Activated CD4-positive, alpha-beta T cell treated with anti-CD3 and anti-CD28 coated beads for 1 hour (primary cell): ENCODE data around the gene MORF4L1.
"Not testable (repeated sequence)": the region's sequence is repeated elsewhere in the genome, so short reads cannot be mapped to it uniquely, and the experiment has no call there.

Experiments used
- DNase-seq: peaks from one replicate; pipeline ENCODE4 v3.0.0-alpha.2; 2020

MORF4L1 gene

DNA sequence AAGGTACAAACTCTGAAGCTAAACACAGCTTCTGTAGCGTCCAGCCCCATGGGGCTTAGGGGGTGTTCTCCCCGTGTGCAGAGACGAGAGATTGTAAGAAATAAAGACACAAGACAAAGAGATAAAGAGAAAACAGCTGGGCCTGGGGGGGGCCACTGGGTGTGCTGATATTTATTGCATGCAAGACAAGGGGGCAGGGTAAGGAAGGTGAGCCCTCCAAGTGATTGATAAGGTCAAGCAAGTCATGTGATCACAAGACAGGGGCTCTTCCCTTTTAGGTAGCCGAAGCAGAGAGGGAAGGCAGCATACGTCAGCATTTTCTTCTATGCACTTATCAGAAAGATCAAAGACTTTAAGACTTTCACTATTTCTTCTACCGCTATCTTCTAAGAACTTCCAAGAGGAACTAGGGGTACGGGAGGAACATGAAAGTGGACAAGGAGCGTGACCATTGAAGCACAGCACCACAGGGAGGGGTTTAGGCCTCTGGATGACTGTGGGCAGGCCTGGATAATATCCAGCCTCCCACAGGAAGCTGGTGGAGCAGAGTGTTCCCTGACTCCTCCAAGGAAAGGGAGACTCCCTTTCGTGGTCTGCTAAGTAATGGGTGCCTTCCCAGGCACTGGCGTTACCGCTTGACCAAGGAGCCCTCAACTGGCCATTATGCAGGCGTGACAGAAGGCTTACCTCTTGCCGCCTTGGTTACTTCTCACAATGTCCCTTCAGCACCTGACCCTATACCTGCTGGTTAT, 29.8 kb downstream of the MORF4L1 start:
- not testable (repeated sequence) for DNase-seq

DNA sequence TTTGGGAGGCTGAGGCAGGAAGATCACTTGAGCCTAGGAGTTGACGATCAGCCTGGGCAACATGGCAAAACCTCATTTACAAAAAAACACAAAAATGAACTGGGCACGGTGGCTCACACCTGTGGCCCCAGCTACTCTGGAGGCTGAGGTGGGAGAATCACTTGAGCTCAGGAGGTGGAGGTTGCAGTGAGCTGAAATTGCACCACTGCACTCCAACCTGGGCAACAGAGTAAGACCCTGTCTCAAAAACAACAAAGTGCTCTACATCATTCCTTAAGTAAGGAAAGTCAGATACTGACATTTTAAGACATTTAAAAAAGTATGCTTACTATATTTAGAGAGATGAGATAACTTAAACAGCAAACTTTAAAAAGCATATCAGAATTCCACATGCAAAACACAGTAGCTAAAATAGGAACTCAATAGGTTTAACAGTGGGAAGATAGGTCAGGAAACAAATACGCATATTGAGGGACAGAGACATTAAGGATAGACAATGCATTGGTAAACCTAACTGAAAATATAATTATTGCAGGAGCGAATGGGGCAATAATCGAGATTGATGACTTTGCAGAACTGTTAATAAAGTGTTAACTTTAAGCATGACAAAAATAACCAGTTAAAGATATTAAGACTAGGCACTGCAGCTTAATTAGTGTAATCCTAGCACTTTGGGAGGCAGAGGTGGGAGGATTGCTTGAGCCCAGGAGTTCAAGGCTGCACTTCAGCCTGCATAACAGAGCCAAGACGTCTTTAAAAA, 32.1 kb downstream of the MORF4L1 start:
- DNase-seq, result no peak

DNA sequence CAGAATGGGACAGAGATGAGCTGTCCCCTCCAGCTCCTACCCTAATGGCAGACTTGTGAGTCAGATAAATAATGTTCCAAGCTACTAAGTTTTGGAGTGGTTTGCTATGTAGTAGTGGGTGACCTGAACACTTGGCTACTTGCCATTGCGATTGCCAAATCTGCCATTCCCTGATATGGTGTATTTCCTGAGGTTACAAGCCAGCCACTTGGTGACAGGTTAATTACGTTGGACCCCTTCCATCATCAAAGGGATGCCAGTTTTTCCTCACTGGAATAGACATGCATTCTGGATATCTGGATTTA, 33.6 kb downstream of the MORF4L1 start:
- DNase-seq, result no peak

DNA sequence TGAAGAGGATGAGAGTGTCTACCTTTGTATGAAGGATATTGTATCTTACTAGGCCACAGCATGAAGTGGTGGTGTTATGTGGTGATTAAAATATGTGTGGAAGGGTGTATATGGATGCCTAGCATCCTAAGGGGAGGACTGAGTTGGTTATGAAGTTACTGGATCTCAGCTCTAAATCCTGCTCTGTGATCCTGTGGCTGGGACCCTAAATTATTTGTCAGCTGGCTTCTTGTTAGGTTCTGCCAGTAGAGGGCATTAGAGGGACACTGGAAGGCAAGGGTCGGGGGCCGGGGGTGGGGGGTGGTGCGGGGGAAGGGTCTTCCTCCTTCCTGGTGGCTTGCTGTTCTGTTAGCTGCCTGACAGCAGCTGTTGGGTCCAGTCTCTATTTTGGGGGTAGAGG, 34.9 kb downstream of the MORF4L1 start:
- DNase-seq, result no peak

DNA sequence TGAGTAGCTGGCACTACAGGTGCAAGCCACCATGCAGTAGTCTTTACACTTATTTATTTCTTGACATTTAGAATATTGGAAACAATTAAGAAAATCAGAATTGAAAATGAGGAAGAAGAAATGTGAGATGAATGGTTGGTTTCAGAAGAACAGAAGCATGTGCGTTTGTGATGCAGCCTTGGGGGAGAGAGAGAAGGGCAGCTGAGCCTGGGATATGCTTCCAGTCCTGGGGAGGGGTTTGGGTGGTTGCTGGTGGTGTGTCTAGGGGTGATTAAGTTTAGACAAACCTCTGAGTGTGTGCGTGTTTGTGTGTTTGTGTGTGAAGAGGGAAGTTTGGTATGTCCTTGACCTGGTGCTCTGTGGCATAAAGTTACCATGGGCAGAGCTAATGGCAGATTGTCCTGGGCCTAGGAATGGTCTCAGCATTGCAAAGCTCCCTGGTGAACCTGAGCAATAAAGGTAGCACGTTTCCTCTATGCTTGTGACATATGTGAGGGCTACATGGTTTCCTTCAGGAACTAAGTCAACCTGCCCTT, 36.5 kb downstream of the MORF4L1 start:
- DNase-seq, result no peak

DNA sequence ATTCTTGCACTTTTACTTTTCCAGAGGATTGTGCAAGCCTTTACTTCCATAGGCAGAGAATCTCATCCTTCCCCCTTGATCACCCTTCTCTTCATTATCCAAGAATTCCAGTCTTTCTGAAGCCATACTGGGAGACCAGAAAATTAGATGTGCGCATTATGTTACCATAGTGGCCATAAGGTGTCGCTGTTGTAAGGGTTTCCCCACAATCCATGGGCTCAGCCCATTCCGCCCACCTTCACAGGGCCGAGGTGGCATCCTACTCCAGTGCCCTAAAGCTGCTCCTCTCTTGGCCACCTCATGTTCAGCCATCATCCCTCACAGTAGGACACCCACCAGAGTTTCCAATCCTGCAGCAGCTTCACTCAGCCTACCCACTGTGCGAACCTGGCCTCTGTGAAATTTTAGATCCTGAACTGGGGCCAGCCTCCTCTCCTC, 37.1 kb downstream of the MORF4L1 start:
- no peak for DNase-seq

DNA sequence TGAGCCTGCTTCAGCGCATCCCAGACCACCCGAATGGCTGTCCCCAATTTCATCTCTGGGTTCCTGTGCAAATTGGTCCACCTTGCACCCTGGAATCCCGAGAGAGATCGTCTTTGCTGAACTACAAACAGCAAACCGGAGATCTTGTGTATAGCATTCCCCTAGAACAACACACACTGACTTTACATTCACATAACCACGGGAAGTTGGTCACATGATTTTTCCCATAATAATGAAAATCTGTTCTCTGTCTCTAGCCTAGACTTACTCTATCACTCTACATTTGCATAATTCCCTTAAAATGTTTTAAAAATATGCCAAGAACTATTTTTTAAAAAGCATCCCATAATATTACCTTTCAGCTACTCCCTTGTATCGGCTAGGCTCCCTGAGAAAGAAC, 37.6 kb downstream of the MORF4L1 start:
- no peak for DNase-seq

DNA sequence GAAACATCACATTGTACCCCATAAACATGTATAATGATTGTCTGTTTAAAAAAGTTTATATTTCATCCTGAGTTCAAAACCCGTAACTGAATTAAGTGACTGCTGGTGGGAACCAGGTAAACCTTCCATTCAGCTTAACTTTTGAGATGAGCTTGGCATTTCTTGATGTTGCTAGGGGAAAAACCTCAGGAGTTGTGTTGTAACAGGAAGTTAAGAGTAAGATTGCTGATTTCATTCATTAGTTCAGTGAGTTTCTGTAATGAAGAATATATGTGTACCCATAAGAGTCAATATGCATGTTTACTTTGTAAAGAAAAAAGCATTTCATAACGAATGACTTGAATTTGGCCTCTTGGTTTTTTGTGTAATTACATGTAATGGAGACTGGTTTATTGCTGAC, 39.6 kb downstream of the MORF4L1 start:
- DNase-seq, result no peak

DNA sequence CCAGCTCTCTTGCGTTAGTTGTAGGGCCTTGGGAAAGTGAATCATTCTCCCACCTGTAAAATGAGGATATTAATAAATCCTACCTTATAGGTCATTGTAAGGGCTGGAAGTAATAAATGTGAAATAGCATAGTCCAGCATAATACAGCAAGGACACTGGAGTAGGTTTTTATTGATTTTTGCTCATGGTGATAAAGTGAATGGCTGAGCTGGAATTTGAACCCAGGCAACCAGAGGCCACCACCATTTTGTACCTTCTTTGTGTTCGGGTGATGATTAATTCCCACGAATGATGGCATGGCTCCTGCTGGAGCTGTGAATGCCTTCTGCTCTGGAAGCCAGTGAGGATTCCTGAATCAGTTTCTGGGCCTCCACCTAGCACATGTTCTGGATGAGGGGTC, 40.3 kb downstream of the MORF4L1 start:
- DNase-seq, result no peak

DNA sequence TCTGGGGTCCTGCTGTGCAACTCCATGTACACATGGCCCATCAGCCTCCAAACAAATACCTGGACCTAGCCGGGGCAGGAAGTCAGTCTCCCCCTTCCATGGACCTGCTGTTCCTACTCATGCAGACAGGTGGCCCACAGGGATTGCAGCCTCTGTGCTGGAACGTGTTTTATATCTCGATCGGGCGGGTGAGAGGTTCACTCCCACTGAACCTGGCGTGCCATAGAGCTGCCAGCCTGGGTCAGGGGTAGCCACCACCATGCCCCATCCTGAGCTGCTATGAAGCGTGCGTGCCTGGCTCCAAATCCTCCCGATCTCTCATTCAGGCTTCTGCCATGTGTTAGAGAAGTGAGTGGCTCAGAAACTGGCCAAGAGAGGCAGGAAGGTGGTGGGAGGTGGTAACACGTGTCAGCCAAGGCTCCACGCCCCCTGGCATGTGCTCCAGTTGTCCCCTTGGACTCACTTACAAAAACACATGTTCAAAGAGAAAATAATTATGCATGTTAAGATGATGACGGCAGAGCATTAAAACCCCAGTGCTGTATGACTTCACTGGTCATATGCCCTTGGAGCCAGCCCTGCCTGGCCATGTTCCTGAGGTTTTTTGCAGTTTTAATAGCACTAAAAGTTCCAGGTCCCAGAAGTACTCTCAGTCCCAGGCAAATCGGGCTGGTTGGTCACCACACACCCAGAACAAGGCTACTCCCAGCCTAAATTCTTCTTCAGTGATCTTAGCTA, 41.5 kb downstream of the MORF4L1 start:
- no peak for DNase-seq

DNA sequence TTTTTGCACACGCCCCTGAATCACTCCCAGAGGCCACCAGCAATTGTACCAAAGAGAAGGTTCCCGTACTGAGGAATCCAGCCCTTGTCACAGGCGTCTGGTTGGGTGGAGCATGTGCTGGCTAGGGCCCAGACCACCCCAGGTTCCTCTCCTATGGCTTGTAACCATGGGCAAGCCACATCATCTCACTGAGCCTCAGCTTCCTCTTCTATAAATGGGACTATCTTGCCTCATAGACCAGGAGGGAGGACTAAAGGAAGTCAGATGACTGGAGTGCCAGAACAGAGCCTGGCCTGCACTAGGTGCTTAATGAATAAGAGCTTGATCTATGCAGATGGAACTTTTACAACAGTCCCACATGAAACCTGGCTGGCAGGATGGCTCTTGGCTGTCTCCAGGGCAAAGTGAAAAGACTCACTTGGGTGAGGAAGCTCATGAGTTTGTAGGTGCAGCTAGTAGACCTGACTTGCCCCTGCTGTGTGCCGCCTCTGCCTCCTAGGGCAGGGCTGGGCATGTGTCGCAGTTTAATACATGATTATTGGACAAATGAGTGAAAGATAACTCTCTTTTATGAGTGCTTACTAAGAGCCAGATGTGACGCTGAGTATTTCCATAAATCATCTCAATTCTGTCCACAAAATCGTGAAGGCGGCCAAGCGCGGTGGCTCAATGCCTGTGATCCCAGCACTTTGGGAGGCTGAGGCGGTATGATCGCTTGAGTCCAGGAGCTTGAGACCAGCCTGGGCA, 42.8 kb downstream of the MORF4L1 start:
- no peak for DNase-seq

DNA sequence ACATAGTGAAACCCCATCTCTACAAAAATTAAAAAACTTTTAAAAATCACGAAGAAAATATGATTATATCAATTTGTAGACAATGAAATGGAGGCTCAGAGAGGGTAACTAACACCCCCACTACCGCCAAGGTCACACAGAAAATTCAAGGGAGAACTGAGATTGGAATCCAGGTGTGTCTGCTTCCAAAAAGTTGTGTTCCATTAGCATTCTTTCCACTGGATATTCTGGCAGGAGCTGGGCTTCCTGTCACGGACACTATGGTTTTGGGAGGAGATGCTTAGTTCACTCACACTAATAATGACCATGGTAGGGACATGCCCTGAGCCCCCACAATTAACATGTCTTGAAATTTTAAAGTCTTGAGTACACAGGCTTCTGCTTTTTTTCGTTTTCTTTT, 43.4 kb downstream of the MORF4L1 start:
- DNase-seq, result no peak

DNA sequence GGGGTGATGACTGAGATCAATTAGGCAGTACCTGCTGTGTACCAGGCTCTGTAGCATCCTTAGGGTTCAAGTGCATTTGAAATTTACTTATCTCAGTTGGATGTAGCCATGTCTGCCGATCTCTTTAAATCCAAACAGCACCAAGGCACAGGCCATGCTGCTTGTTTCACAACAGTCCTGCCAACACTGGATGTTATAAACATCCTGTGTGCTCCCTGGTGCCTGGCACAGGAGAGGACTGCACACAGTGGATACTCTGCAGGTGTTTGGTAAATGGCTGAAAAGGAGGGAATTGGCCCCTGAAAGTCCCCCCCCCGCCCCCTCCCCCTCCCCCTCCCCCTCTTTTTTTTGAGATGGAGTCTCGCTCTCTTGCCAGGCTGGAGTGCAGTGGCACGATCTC, 45.2 kb downstream of the MORF4L1 start:
- DNase-seq, result no peak

DNA sequence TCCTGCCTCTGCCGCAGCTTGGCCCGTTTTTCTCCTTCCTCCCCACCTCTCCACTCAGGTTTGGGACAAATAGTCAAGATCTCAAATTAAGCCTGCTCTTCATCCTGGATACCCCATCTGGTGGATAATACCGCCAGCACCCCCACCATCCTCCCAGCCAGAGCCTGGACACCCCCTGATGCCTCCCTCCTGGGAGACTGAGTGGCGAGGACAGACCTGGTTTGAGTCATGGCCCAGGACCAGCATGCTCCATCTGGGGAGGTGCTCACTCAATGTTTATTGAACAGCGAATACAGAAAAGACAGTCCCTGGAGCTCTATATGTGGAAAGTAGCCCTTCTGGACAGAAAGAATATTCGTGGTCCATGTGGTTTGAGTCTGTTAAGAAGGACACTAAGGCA, 48.8 kb downstream of the MORF4L1 start:
- DNase-seq, result no peak

DNA sequence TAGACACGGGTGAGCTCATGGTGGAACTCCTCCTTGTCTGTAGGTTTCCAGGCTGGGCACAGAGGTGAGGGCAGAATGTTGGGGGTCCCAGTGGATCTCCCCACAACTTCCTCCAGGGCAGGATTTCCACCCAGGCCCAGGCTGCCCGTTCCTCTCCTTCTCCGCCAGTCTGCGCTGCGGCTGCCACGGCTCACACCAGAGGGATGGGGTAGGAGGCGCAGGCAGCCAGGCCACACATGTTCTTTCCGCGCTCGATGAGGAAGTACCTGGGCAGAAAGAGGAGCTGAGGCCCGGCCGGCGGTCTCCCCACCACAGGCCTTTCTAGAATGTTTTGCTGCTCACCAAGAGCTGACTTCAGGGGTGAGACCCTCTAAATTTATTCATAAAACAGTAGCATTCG, 49.2 kb downstream of the MORF4L1 start:
- DNase-seq, result no peak

DNA sequence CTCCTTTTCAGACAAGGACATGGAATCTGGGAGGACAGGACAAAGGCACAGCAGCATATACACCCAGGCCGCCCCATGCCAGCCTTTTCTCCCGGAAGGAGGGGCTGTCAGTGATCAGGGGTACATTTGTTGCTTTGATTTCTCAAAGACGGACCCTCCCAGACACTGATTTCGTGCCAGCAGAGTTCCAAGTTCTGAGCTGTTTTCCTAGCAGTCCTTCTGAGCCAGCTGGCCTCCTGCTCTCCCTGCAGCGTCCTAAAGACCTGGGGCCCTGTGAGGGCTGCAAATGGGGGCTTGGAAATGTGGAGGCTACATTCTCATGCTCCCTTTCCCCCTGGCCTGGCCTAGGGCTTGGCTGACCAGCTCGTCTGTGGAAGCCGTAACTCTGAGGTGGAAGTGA, 49.8 kb downstream of the MORF4L1 start:
- no peak for DNase-seq

DNA sequence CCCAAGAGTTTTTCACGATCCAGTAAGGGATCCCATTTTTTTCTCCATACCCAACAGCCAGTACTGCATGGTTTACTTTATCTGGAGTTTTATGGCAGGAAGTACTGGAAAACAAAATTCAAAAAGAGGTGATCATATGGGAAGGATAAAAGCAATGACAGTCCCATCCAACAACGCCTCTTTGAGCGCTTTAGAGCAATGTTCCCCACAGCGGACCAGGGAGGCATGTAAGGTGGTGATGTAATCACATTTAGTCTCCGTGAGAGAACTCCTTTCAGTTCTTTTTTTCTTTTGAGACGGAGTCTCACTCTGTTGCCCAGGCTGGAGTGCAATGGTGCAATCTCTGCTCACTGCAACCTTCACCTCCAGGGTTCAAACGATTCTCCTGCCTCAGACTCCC, 50.3 kb downstream of the MORF4L1 start:
- no peak for DNase-seq

DNA sequence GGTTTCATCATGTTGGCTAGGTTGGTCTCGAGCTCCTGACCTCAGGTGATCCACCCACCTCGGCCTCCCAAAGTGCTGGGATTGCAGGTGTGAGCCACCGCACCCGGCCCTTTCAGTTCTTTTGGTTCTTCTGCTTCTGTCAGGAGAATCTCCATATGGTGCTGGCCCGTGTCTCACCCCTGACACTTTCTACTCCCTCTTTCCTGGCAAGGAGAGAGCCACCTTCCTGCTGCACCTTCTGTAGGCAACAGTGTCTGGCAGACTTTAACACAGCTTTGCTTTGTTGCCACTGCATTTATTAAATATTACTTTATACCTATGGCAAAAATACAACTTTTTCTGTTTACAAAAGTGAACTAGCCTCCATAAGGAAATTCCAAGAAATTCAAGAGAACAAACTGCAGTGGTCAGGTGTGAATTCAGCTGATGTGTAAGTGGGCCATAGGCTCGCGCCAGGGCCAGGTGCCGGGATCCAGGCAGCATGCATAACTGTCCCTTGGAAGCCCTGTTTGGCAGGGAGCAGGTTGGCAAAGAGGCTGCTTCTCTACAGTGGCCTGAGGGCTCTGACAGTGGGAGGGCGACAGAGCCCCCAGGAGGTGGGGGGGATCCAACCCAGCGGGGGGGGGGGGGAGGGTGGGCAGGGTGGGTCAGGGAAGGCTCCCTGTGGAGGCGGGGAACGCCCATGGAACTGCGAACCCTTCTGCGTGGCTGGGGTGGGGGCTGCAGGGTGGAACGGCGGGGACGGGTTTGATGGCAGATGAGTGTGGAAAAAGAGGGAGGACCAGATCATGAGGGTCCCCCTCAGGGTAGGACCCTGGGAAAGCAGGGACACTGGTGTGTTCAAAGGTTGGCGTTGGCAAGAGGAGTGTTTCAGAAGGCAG, 51.0 kb downstream of the MORF4L1 start:
- DNase-seq, result no peak

DNA sequence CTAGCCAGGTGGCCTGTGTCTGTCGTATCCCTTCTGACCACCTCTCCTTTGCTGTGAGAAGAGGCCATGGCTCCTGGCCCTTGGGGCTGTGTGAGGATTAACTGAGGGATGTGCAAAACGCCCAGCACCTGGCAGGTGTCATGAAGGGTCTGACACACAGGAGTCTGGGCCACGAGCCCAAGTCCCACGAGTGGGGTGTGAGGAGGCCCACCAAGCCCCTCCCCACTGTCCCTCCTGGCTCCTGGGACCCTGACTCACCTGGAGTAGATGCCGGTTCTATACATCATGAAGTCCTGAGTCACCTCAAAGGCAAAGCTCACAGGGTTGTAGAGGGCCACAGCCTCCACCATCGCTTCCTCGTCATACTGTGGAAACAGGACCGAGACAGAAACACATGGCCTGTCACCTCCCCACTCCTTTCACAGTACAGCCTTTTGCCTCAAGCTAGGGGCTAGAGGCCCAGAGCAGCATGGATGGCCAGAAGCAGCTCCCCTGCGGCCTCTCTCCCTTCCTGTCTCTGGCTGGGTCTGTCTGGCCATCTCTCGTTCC, 52.5 kb downstream of the MORF4L1 start:
- DNase-seq, result no peak

DNA sequence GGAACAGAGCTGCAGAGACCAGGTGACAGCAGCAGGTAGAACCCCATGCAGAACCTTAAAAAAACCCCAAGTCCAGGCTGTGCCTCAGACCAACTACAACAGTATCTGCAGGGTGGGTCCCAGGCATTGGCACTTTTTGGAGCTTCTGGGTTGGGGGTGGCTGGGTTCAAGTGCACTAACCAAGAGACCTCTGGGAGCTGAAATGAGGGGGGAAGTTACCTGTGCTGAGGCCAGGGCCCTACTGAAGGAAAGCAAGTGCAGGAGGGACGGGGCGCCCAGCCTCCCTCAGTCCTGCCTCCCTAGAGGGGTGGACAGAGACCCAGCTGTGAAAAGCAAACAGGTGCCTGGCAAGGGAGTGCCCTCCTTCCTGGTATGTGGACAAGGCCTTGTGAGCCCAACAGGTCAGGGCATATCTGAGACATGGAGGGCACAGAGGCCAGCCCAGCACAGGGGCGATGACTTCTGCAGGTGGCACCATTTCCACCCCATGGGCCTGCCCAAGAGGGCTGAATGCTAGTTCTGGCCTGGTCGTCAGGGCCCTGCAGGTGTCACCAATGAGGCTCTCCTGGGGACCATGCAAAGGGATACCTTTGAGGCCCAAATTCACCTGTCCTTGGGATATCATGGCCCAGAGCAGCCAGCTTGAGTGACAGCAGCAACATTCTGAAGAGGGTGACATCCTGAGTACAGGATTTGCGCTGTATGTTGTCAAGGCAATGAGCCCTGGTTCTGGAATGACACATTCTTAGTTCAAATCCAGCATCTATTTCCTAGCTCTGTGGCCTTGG, 53.5 kb downstream of the MORF4L1 start:
- no peak for DNase-seq
